A549 treated with RU486 at 1 μM for 4 hours (cell line): ENCODE results near the gene PMP22. TPM values are rescaled to one million over a fixed set of nuclear protein-coding genes. Genes with fewer than 3 reads are reported as not detected.

Experiments
- total RNA-seq: library from RNA; stranded (reverse); fragments of 200-300 nt; extraction: Qiagen RNA extraction; gene quantifications from 5 replicates; pipeline ENCODE4 v1.2.3, GENCODE V29; 2022; ENCODE audit warnings: low read depth

The PMP22 gene
- 256 to 321 TPM (median 292 TPM) in 5 replicates for total RNA-seq

GRCh38 chr17:15265131-15265530, at the start of gene PMP22:
Gene PMP22, minus strand, starts transcription at chr17:15265326. Its CDS starts 4,599 bp downstream, at chr17:15260727.

Other genes with a start within 250 kb of the PMP22 start
- 0.11 to 0.22 TPM in 2 of 5 replicates, not detected in the others for gene TEKT3, start 76.3 kb upstream of the PMP22 start, total RNA-seq
- 0.61 to 1.5 TPM (median 0.86 TPM) in 5 replicates for gene CDRT4, start 202.3 kb upstream of the PMP22 start, total RNA-seq